Neural cell (in vitro differentiated cells): ENCODE results near the gene AADACL2. TPM values are rescaled to one million over a fixed set of nuclear protein-coding genes. Genes with fewer than 3 reads are reported as not detected.

Experiments
- H2AFZ ChIP-seq: fragments of 200-600, 300-800 bp; sonication (generic), shearing (Covaris generic); 2 replicates; pipeline ENCODE4 v1.6.0; 2014; ENCODE audit warnings: low read depth, mild to moderate bottlenecking, antibody characterized with exemption, low read length, moderate library complexity
- H3F3A ChIP-seq: fragments of 200-600 bp; shearing (Covaris generic); 2 replicates; pipeline ENCODE4 v1.6.1; 2016; ENCODE audit warnings: mild to moderate bottlenecking, moderate library complexity, mixed read lengths, antibody characterized with exemption, low read length; ENCODE audit not compliant: insufficient read depth, poor library complexity, severe bottlenecking
- H3K27ac ChIP-seq: fragments of 200-600, 300-800 bp; sonication (generic), shearing (Covaris generic); 2 replicates; pipeline ENCODE4 v1.5.1; 2014; ENCODE audit warnings: mild to moderate bottlenecking, low read length, moderate library complexity
- H3K27me3 ChIP-seq: fragments of 300-800, 200-600 bp; sonication (generic), shearing (Covaris generic); 2 replicates; pipeline ENCODE4 v1.6.0; 2014; ENCODE audit warnings: mild to moderate bottlenecking, low read depth, low read length, moderate library complexity; ENCODE audit not compliant: insufficient read depth
- H3K36me3 ChIP-seq: fragments of 300-800, 200-600 bp; sonication (generic), shearing (Covaris generic); 2 replicates; pipeline ENCODE4 v1.5.1; 2014; ENCODE audit warnings: mild to moderate bottlenecking, antibody characterized with exemption, low read length, moderate library complexity; ENCODE audit not compliant: insufficient read depth
- H3K4me2 ChIP-seq: fragments of 300-800, 200-600 bp; sonication (generic), shearing (Covaris generic); 2 replicates; pipeline ENCODE4 v1.6.0; 2014; ENCODE audit warnings: mild to moderate bottlenecking, low read length
- H3K4me3 ChIP-seq: fragments of 300-800, 200-600 bp; sonication (generic), shearing (Covaris generic); 2 replicates; pipeline ENCODE4 v1.5.1; 2014; ENCODE audit warnings: mild to moderate bottlenecking, low read length, moderate library complexity
- H3K79me2 ChIP-seq: fragments of 200-600 bp; shearing (Covaris generic); replicated peaks from 2 replicates; pipeline ENCODE4 v1.6.0; 2014; ENCODE audit warnings: mild to moderate bottlenecking, low read length, moderate library complexity; ENCODE audit not compliant: insufficient read depth
- H3K9ac ChIP-seq: fragments of 300-800, 200-600 bp; sonication (generic), shearing (Covaris generic); 2 replicates; pipeline ENCODE4 v1.6.1; 2016; ENCODE audit warnings: mild to moderate bottlenecking, low read length, mixed read lengths
- H3K9me2 ChIP-seq: fragments of 200-600 bp; shearing (Covaris generic); 2 replicates; pipeline ENCODE4 v1.6.1; 2016; ENCODE audit warnings: mild to moderate bottlenecking, low read length, mixed read lengths; ENCODE audit not compliant: insufficient read depth
- H3K9me3 ChIP-seq: fragments of 200-600, 300-800 bp; sonication (generic), shearing (Covaris generic); 2 replicates; pipeline ENCODE4 v1.6.1; 2016; ENCODE audit warnings: mild to moderate bottlenecking, mixed run types, low read length, moderate library complexity, mixed read lengths
- H4K20me1 ChIP-seq: fragments of 200-600 bp; shearing (Covaris generic); 2 replicates; pipeline ENCODE4 v1.6.1; 2016; ENCODE audit warnings: mild to moderate bottlenecking, mixed run types; ENCODE audit not compliant: insufficient read depth
- CTCF ChIP-seq: fragments of 450-650 bp; IDR thresholded peaks from 2 replicates; pipeline ENCODE4 v1.5.1; 2014; ENCODE audit warnings: antibody characterized with exemption, mild to moderate bottlenecking, moderate library complexity; ENCODE audit not compliant: poor library complexity, severe bottlenecking
- EP300 ChIP-seq: fragments of 450-650 bp; conservative IDR thresholded peaks from 2 replicates; pipeline ENCODE4 v1.6.1; 2014; ENCODE audit warnings: antibody characterized with exemption, mild to moderate bottlenecking, moderate library complexity; ENCODE audit not compliant: poor library complexity, severe bottlenecking
- EZH2 ChIP-seq: fragments of 200-600, 300-800 bp; shearing (Covaris generic), sonication (generic); IDR thresholded peaks from 2 replicates; pipeline ENCODE4 v1.6.1; 2014; ENCODE audit warnings: antibody characterized with exemption, low read length, borderline replicate concordance, mild to moderate bottlenecking; ENCODE audit not compliant: insufficient read depth, poor library complexity, severe bottlenecking
- MXI1 ChIP-seq: fragments of 450-650 bp; conservative IDR thresholded peaks from 2 replicates; pipeline ENCODE4 v1.6.1; 2014; ENCODE audit warnings: antibody characterized with exemption, mild to moderate bottlenecking; ENCODE audit not compliant: poor library complexity, severe bottlenecking
- POLR2AphosphoS5 ChIP-seq: IDR thresholded peaks from 2 replicates; pipeline ENCODE4 v1.6.1; 2012
- RAD21 ChIP-seq: fragments of 450-650 bp; conservative IDR thresholded peaks from 2 replicates; pipeline ENCODE4 v1.6.1; 2014; ENCODE audit warnings: antibody characterized with exemption, mild to moderate bottlenecking, moderate library complexity
- SMC3 ChIP-seq: fragments of 450-650 bp; conservative IDR thresholded peaks from 2 replicates; pipeline ENCODE4 v1.6.1; 2014; ENCODE audit warnings: antibody characterized with exemption, mild to moderate bottlenecking, moderate library complexity; ENCODE audit not compliant: poor library complexity
- TAF1 ChIP-seq: IDR thresholded peaks from 2 replicates; pipeline ENCODE4 v1.6.1; 2012; ENCODE audit warnings: low read depth
- polyA plus RNA-seq: library from polyadenylated mRNA; depleted of rRNA; stranded (reverse); fragments of >200 nt; gene quantifications from 2 replicates; pipeline ENCODE4 v1.2.3, GENCODE V29; 2014
- TF ChIP-seq, protein P1 (sequence below): IDR thresholded peaks from 2 replicates; pipeline ENCODE4 v1.6.1; 2012; ENCODE audit warnings: borderline replicate concordance

Gene AADACL2
- polyA plus RNA-seq, 1 donor from 2014 or later = not detected

- no peak for TF ChIP-seq POLR2AphosphoS5
- TF ChIP-seq SMC3 = no peak
- TF ChIP-seq EP300 = no peak
- no peak for TF ChIP-seq EZH2
- TF ChIP-seq RAD21 = no peak
- no peak for TF ChIP-seq TAF1
- no peak for TF ChIP-seq CTCF
- no peak for TF ChIP-seq MXI1
- TF ChIP-seq, protein P1, sequence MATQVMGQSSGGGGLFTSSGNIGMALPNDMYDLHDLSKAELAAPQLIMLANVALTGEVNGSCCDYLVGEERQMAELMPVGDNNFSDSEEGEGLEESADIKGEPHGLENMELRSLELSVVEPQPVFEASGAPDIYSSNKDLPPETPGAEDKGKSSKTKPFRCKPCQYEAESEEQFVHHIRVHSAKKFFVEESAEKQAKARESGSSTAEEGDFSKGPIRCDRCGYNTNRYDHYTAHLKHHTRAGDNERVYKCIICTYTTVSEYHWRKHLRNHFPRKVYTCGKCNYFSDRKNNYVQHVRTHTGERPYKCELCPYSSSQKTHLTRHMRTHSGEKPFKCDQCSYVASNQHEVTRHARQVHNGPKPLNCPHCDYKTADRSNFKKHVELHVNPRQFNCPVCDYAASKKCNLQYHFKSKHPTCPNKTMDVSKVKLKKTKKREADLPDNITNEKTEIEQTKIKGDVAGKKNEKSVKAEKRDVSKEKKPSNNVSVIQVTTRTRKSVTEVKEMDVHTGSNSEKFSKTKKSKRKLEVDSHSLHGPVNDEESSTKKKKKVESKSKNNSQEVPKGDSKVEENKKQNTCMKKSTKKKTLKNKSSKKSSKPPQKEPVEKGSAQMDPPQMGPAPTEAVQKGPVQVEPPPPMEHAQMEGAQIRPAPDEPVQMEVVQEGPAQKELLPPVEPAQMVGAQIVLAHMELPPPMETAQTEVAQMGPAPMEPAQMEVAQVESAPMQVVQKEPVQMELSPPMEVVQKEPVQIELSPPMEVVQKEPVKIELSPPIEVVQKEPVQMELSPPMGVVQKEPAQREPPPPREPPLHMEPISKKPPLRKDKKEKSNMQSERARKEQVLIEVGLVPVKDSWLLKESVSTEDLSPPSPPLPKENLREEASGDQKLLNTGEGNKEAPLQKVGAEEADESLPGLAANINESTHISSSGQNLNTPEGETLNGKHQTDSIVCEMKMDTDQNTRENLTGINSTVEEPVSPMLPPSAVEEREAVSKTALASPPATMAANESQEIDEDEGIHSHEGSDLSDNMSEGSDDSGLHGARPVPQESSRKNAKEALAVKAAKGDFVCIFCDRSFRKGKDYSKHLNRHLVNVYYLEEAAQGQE = no peak
- Histone ChIP-seq H3K9ac (no peak overlapping the region), H3K79me2 (no peaks in the 10 kb centered on the region), H3K9me2 (no peaks in the 10 kb centered on the region), H3K9me3 (no peaks in the 10 kb centered on the region), H4K20me1 (no peaks in the 10 kb centered on the region), H3K27me3 (no peaks in the 10 kb centered on the region), H3K4me3 (no peak overlapping the region), H2AFZ (no peak overlapping the region), H3F3A (no peaks in the 10 kb centered on the region), H3K4me2 (no peak overlapping the region), H3K27ac (no peak overlapping the region), H3K36me3 (no peaks in the 10 kb centered on the region)
Measured at GRCh38 chr3:151800431-151800830, 66.7 kb downstream of the AADACL2 start.

DNA sequence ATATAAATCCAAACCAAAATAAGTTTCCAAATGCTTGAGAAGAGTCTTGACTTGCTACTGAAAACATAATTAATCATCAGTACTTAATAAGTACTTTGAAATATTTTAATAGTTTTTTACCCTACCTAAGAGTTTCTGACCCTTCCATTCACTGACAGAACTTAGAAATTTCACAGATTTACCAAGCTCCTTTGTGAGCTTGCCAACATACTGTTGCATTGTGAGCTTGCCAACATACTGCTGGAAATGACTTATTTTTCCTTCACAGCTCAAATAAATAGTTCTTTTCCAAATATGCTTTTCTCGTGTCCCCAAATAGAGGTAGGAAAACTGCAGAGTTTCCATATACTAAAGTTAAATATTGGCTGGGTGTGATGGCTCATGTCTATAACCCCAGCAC lies 70.5 kb downstream of the AADACL2 start:
- H3K36me3 ChIP-seq = no peaks in the 10 kb centered on the region
- no peak overlapping the region for H2AFZ ChIP-seq
- H3K4me2 ChIP-seq = no peak overlapping the region
- no peak overlapping the region for H3K4me3 ChIP-seq
- H3K27me3 ChIP-seq = no peaks in the 10 kb centered on the region
- H3K79me2 ChIP-seq = no peaks in the 10 kb centered on the region
- H4K20me1 ChIP-seq = no peaks in the 10 kb centered on the region
- H3K9me2 ChIP-seq = no peaks in the 10 kb centered on the region
- H3K27ac ChIP-seq = no peak overlapping the region
- no peak overlapping the region for H3K9ac ChIP-seq
- no peaks in the 10 kb centered on the region for H3K9me3 ChIP-seq
- H3F3A ChIP-seq = no peaks in the 10 kb centered on the region
- TF ChIP-seq EZH2 (no peak), RAD21 (no peak), MXI1 (no peak), SMC3 (no peak), TAF1 (no peak), EP300 (no peak), CTCF (no peak)
- TF ChIP-seq, protein P1 = no peak
